Stimulated activated CD8-positive, alpha-beta memory T cell treated with anti-CD3 and anti-CD28 coated beads, Interleukin-15, amount 100 ng/mL, for 4 hours (primary cell): ENCODE results near the gene KRTCAP2.
"Not testable (repeated sequence)": the region's sequence is repeated elsewhere in the genome, so short reads cannot be mapped to it uniquely, and the experiment has no call there.

Experiments
- DNase-seq, 2 donors: peaks; one replicate each; pipeline ENCODE4 v3.0.0-alpha.2; 2020; ENCODE audit warnings: low read depth in 2 of 2

Gene KRTCAP2

GRCh38 chr1:155199792-155200191 lies 26.7 kb upstream of the KRTCAP2 start:
- no peak for DNase-seq

- no peak for DNase-seq
These were observed 25.4 kb upstream of the KRTCAP2 start for GRCh38 chr1:155198547-155198906.

- no peak for DNase-seq
These were observed 24.9 kb upstream of the KRTCAP2 start for GRCh38 chr1:155197901-155198546.

GRCh38 chr1:155196893-155197638 lies 24.0 kb upstream of the KRTCAP2 start:
- no peak for DNase-seq

GRCh38 chr1:155196103-155196892 lies 23.2 kb upstream of the KRTCAP2 start:
- DNase-seq: no peak

GRCh38 chr1:155195201-155196102 lies 22.3 kb upstream of the KRTCAP2 start:
- DNase-seq: no peak

- not testable (repeated sequence) for DNase-seq
These were observed 20.8 kb upstream of the KRTCAP2 start for GRCh38 chr1:155193991-155194240.

GRCh38 chr1:155193275-155193990 lies 20.3 kb upstream of the KRTCAP2 start:
- DNase-seq: peak; percentile 42 to 52

GRCh38 chr1:155192346-155193274 lies 19.5 kb upstream of the KRTCAP2 start:
- DNase-seq: peak in 1 of 2 donors; percentile 14

- DNase-seq: no peak
These were observed 18.8 kb upstream of the KRTCAP2 start for GRCh38 chr1:155191904-155192303.

GRCh38 chr1:155189926-155190325 lies 16.8 kb upstream of the KRTCAP2 start:
- not testable (repeated sequence) for DNase-seq

GRCh38 chr1:155188268-155188667 lies 15.2 kb upstream of the KRTCAP2 start:
- DNase-seq: no peak

GRCh38 chr1:155187456-155187891 lies 14.4 kb upstream of the KRTCAP2 start:
- no peak for DNase-seq

GRCh38 chr1:155186794-155187455 lies 13.8 kb upstream of the KRTCAP2 start:
- DNase-seq: no peak

- no peak for DNase-seq
These were observed 13.1 kb upstream of the KRTCAP2 start for GRCh38 chr1:155186067-155186793.

GRCh38 chr1:155185783-155186066 lies 12.6 kb upstream of the KRTCAP2 start:
- no peak for DNase-seq

- no peak for DNase-seq
These were observed 12.0 kb upstream of the KRTCAP2 start for GRCh38 chr1:155184835-155185782.

GRCh38 chr1:155184351-155184811 lies 11.3 kb upstream of the KRTCAP2 start:
- DNase-seq: no peak
